Neural cell (in vitro differentiated cells): Measurements from ENCODE around the gene CELF5. TPM values are rescaled to one million over a fixed set of nuclear protein-coding genes. Genes with fewer than 3 reads are reported as not detected.

Experiments used
- H2AFZ ChIP-seq: fragments of 200-600, 300-800 bp; sonication (generic), shearing (Covaris generic); 2 replicates; pipeline ENCODE4 v1.6.0; 2014; ENCODE audit warnings: low read depth, mild to moderate bottlenecking, antibody characterized with exemption, low read length, moderate library complexity
- H3F3A ChIP-seq: fragments of 200-600 bp; shearing (Covaris generic); 2 replicates; pipeline ENCODE4 v1.6.1; 2016; ENCODE audit warnings: mild to moderate bottlenecking, moderate library complexity, mixed read lengths, antibody characterized with exemption, low read length; ENCODE audit not compliant: insufficient read depth, poor library complexity, severe bottlenecking
- H3K27ac ChIP-seq: fragments of 200-600, 300-800 bp; sonication (generic), shearing (Covaris generic); 2 replicates; pipeline ENCODE4 v1.5.1; 2014; ENCODE audit warnings: mild to moderate bottlenecking, low read length, moderate library complexity
- H3K27me3 ChIP-seq: fragments of 300-800, 200-600 bp; sonication (generic), shearing (Covaris generic); 2 replicates; pipeline ENCODE4 v1.6.0; 2014; ENCODE audit warnings: mild to moderate bottlenecking, low read depth, low read length, moderate library complexity; ENCODE audit not compliant: insufficient read depth
- H3K36me3 ChIP-seq: fragments of 300-800, 200-600 bp; sonication (generic), shearing (Covaris generic); 2 replicates; pipeline ENCODE4 v1.5.1; 2014; ENCODE audit warnings: mild to moderate bottlenecking, antibody characterized with exemption, low read length, moderate library complexity; ENCODE audit not compliant: insufficient read depth
- H3K4me2 ChIP-seq: fragments of 300-800, 200-600 bp; sonication (generic), shearing (Covaris generic); 2 replicates; pipeline ENCODE4 v1.6.0; 2014; ENCODE audit warnings: mild to moderate bottlenecking, low read length
- H3K4me3 ChIP-seq: fragments of 300-800, 200-600 bp; sonication (generic), shearing (Covaris generic); 2 replicates; pipeline ENCODE4 v1.5.1; 2014; ENCODE audit warnings: mild to moderate bottlenecking, low read length, moderate library complexity
- H3K79me2 ChIP-seq: fragments of 200-600 bp; shearing (Covaris generic); replicated peaks from 2 replicates; pipeline ENCODE4 v1.6.0; 2014; ENCODE audit warnings: mild to moderate bottlenecking, low read length, moderate library complexity; ENCODE audit not compliant: insufficient read depth
- H3K9ac ChIP-seq: fragments of 300-800, 200-600 bp; sonication (generic), shearing (Covaris generic); 2 replicates; pipeline ENCODE4 v1.6.1; 2016; ENCODE audit warnings: mild to moderate bottlenecking, low read length, mixed read lengths
- H3K9me2 ChIP-seq: fragments of 200-600 bp; shearing (Covaris generic); 2 replicates; pipeline ENCODE4 v1.6.1; 2016; ENCODE audit warnings: mild to moderate bottlenecking, low read length, mixed read lengths; ENCODE audit not compliant: insufficient read depth
- H3K9me3 ChIP-seq: fragments of 200-600, 300-800 bp; sonication (generic), shearing (Covaris generic); 2 replicates; pipeline ENCODE4 v1.6.1; 2016; ENCODE audit warnings: mild to moderate bottlenecking, mixed run types, low read length, moderate library complexity, mixed read lengths
- H4K20me1 ChIP-seq: fragments of 200-600 bp; shearing (Covaris generic); 2 replicates; pipeline ENCODE4 v1.6.1; 2016; ENCODE audit warnings: mild to moderate bottlenecking, mixed run types; ENCODE audit not compliant: insufficient read depth
- CTCF ChIP-seq: fragments of 450-650 bp; IDR thresholded peaks from 2 replicates; pipeline ENCODE4 v1.5.1; 2014; ENCODE audit warnings: antibody characterized with exemption, mild to moderate bottlenecking, moderate library complexity; ENCODE audit not compliant: poor library complexity, severe bottlenecking
- EP300 ChIP-seq: fragments of 450-650 bp; conservative IDR thresholded peaks from 2 replicates; pipeline ENCODE4 v1.6.1; 2014; ENCODE audit warnings: antibody characterized with exemption, mild to moderate bottlenecking, moderate library complexity; ENCODE audit not compliant: poor library complexity, severe bottlenecking
- EZH2 ChIP-seq: fragments of 200-600, 300-800 bp; shearing (Covaris generic), sonication (generic); IDR thresholded peaks from 2 replicates; pipeline ENCODE4 v1.6.1; 2014; ENCODE audit warnings: antibody characterized with exemption, low read length, borderline replicate concordance, mild to moderate bottlenecking; ENCODE audit not compliant: insufficient read depth, poor library complexity, severe bottlenecking
- MXI1 ChIP-seq: fragments of 450-650 bp; conservative IDR thresholded peaks from 2 replicates; pipeline ENCODE4 v1.6.1; 2014; ENCODE audit warnings: antibody characterized with exemption, mild to moderate bottlenecking; ENCODE audit not compliant: poor library complexity, severe bottlenecking
- POLR2AphosphoS5 ChIP-seq: IDR thresholded peaks from 2 replicates; pipeline ENCODE4 v1.6.1; 2012
- RAD21 ChIP-seq: fragments of 450-650 bp; conservative IDR thresholded peaks from 2 replicates; pipeline ENCODE4 v1.6.1; 2014; ENCODE audit warnings: antibody characterized with exemption, mild to moderate bottlenecking, moderate library complexity
- REST ChIP-seq: IDR thresholded peaks from 2 replicates; pipeline ENCODE4 v1.6.1; 2012; ENCODE audit warnings: borderline replicate concordance
- SMC3 ChIP-seq: fragments of 450-650 bp; conservative IDR thresholded peaks from 2 replicates; pipeline ENCODE4 v1.6.1; 2014; ENCODE audit warnings: antibody characterized with exemption, mild to moderate bottlenecking, moderate library complexity; ENCODE audit not compliant: poor library complexity
- TAF1 ChIP-seq: IDR thresholded peaks from 2 replicates; pipeline ENCODE4 v1.6.1; 2012; ENCODE audit warnings: low read depth
- polyA plus RNA-seq: library from polyadenylated mRNA; depleted of rRNA; stranded (reverse); fragments of >200 nt; gene quantifications from 2 replicates; pipeline ENCODE4 v1.2.3, GENCODE V29; 2014

CELF5 gene
- polyA plus RNA-seq, 1 donor from 2014 or later: 130 TPM

GRCh38 chr19:3282564-3282963 is 58.1 kb downstream of the CELF5 start:
- Histone ChIP-seq H2AFZ (no peak overlapping the region), H3K36me3 (peaks cover 8% of the 10 kb centered on the region), H3K9me3 (no peaks in the 10 kb centered on the region), H3K4me2 (no peak overlapping the region), H3K4me3 (no peak overlapping the region), H3K27me3 (no peaks in the 10 kb centered on the region), H3K27ac (no peak overlapping the region), H3K9ac (no peak overlapping the region), H4K20me1 (no peaks in the 10 kb centered on the region), H3K79me2 (no peaks in the 10 kb centered on the region), H3K9me2 (no peaks in the 10 kb centered on the region), H3F3A (no peaks in the 10 kb centered on the region)
- TF ChIP-seq RAD21 (no peak), TAF1 (no peak), REST (no peak), POLR2AphosphoS5 (no peak), MXI1 (no peak), CTCF (no peak), EZH2 (no peak), SMC3 (no peak), EP300 (no peak)

- Histone ChIP-seq H4K20me1 (no peaks in the 10 kb centered on the region), H3F3A (no peaks in the 10 kb centered on the region), H3K4me3 (no peak overlapping the region), H3K79me2 (no peaks in the 10 kb centered on the region), H3K9ac (no peak overlapping the region), H3K27me3 (no peaks in the 10 kb centered on the region), H3K27ac (no peak overlapping the region), H3K4me2 (no peak overlapping the region), H3K9me2 (no peaks in the 10 kb centered on the region), H3K9me3 (no peaks in the 10 kb centered on the region), H3K36me3 (peaks cover 8% of the 10 kb centered on the region), H2AFZ (no peak overlapping the region)
- TF ChIP-seq REST (no peak), CTCF (no peak), MXI1 (no peak), EZH2 (no peak), EP300 (no peak), TAF1 (no peak), RAD21 (no peak)
Measured at GRCh38 chr19:3283246-3283751, 58.8 kb downstream of the CELF5 start.
